22Rv1 (cell line): Measurements from ENCODE around the gene CDHR4.
"Not testable (repeated sequence)": the region's sequence is repeated elsewhere in the genome, so short reads cannot be mapped to it uniquely, and the experiment has no call there.

Experiments
- ZFX ChIP-seq: fragments of 450-650 bp; IDR thresholded peaks from 2 replicates; pipeline ENCODE4 v1.6.1; 2017; ENCODE audit warnings: antibody characterized with exemption, borderline replicate concordance
- TF ChIP-seq, protein P1 (sequence below): fragments of 450-650 bp; IDR thresholded peaks from 2 replicates; pipeline ENCODE4 v1.5.1; 2017; ENCODE audit warnings: mild to moderate bottlenecking

DNA sequence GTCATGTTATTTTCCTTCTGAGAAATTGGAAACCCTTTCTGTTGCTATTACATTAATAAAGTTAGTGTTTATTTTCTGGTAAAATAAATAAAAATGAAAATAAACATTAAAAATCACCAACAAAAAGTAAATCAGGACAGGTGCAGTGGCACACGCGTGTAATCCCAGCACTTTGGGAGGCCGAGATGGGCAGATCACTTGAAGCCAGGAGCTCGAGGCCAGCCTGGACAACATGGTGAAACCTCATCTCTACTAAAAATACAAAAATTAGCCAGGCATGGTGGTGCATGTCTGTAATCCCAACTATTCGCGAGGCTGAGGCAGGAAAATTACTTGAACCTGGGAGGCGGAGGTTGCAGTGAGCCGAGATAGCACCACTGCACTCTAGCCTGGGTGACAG lies 23.6 kb downstream of the CDHR4 start:
- TF ChIP-seq, protein P1, sequence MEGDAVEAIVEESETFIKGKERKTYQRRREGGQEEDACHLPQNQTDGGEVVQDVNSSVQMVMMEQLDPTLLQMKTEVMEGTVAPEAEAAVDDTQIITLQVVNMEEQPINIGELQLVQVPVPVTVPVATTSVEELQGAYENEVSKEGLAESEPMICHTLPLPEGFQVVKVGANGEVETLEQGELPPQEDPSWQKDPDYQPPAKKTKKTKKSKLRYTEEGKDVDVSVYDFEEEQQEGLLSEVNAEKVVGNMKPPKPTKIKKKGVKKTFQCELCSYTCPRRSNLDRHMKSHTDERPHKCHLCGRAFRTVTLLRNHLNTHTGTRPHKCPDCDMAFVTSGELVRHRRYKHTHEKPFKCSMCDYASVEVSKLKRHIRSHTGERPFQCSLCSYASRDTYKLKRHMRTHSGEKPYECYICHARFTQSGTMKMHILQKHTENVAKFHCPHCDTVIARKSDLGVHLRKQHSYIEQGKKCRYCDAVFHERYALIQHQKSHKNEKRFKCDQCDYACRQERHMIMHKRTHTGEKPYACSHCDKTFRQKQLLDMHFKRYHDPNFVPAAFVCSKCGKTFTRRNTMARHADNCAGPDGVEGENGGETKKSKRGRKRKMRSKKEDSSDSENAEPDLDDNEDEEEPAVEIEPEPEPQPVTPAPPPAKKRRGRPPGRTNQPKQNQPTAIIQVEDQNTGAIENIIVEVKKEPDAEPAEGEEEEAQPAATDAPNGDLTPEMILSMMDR: not testable (repeated sequence)
- not testable (repeated sequence) for TF ChIP-seq ZFX
